HEK293 (cell line): ENCODE results near the gene LRRIQ3.
A peak's percentile ranks its signal among the peaks of the same experiment; 100 is the strongest.

Source experiments
- FEZF1 ChIP-seq: fragments of 450-650 bp; formaldehyde crosslinking; IDR thresholded peaks from 2 replicates; pipeline ENCODE4 v1.5.1; 2016; ENCODE audit warnings: missing biosample characterization, missing genetic modification characterization
- GLIS1 ChIP-seq: fragments of 450-650 bp; formaldehyde crosslinking; IDR thresholded peaks from 2 replicates; pipeline ENCODE4 v1.5.1; 2016; ENCODE audit warnings: missing biosample characterization, missing genetic modification characterization
- PRDM10 ChIP-seq: fragments of 450-650 bp; formaldehyde crosslinking; IDR thresholded peaks from 2 replicates; pipeline ENCODE4 v1.5.1; 2016; ENCODE audit warnings: missing biosample characterization, missing genetic modification characterization
- PRDM4 ChIP-seq: fragments of 450-650 bp; formaldehyde crosslinking; IDR thresholded peaks from 2 replicates; pipeline ENCODE4 v1.5.1; 2017; ENCODE audit warnings: missing biosample characterization, missing genetic modification characterization
- SCRT2 ChIP-seq: fragments of 450-650 bp; formaldehyde crosslinking; IDR thresholded peaks from 2 replicates; pipeline ENCODE4 v1.5.1; 2016; ENCODE audit warnings: missing biosample characterization, missing genetic modification characterization
- WT1 ChIP-seq: fragments of 450-650 bp; formaldehyde crosslinking; IDR thresholded peaks from 2 replicates; pipeline ENCODE4 v1.5.1; 2016; ENCODE audit warnings: missing biosample characterization, missing genetic modification characterization
- ZBTB48 ChIP-seq: fragments of 450-650 bp; formaldehyde crosslinking; IDR thresholded peaks from 2 replicates; pipeline ENCODE4 v1.5.1; 2016; ENCODE audit warnings: missing biosample characterization, missing genetic modification characterization
- ZBTB49 ChIP-seq: fragments of 450-650 bp; formaldehyde crosslinking; IDR thresholded peaks from 2 replicates; pipeline ENCODE4 v1.5.1; 2016; ENCODE audit warnings: missing biosample characterization, missing genetic modification characterization, low read depth
- ZFP41 ChIP-seq: fragments of 450-650 bp; formaldehyde crosslinking; IDR thresholded peaks from 2 replicates; pipeline ENCODE4 v1.5.1; 2016; ENCODE audit warnings: missing biosample characterization, missing genetic modification characterization, borderline replicate concordance
- ZFP69B ChIP-seq: fragments of 450-650 bp; formaldehyde crosslinking; IDR thresholded peaks from 2 replicates; pipeline ENCODE4 v1.5.1; 2016; ENCODE audit warnings: missing biosample characterization, missing genetic modification characterization
- ZNF157 ChIP-seq: fragments of 450-650 bp; formaldehyde crosslinking; IDR thresholded peaks from 2 replicates; pipeline ENCODE4 v1.5.1; 2016; ENCODE audit warnings: missing biosample characterization, missing genetic modification characterization
- ZNF175 ChIP-seq: fragments of 450-650 bp; formaldehyde crosslinking; IDR thresholded peaks from 2 replicates; pipeline ENCODE4 v1.5.1; 2016; ENCODE audit warnings: missing biosample characterization, missing genetic modification characterization
- ZNF248 ChIP-seq: fragments of 450-650 bp; formaldehyde crosslinking; IDR thresholded peaks from 2 replicates; pipeline ENCODE4 v1.5.1; 2017; ENCODE audit warnings: missing biosample characterization, missing genetic modification characterization
- ZNF280D ChIP-seq: fragments of 450-650 bp; formaldehyde crosslinking; IDR thresholded peaks from 2 replicates; pipeline ENCODE4 v1.5.1; 2016; ENCODE audit warnings: missing biosample characterization, missing genetic modification characterization
- ZNF341 ChIP-seq: fragments of 450-650 bp; formaldehyde crosslinking; IDR thresholded peaks from 2 replicates; pipeline ENCODE4; 2016; ENCODE audit warnings: low read depth, missing biosample characterization, missing genetic modification characterization
- ZNF426 ChIP-seq: fragments of 450-650 bp; formaldehyde crosslinking; IDR thresholded peaks from 2 replicates; pipeline ENCODE4 v1.5.1; 2017; ENCODE audit warnings: missing biosample characterization, missing genetic modification characterization, mild to moderate bottlenecking, inconsistent platforms, moderate library complexity
- ZNF488 ChIP-seq: fragments of 450-650 bp; formaldehyde crosslinking; IDR thresholded peaks from 2 replicates; pipeline ENCODE4 v1.5.1; 2016; ENCODE audit warnings: missing biosample characterization, missing genetic modification characterization
- ZNF624 ChIP-seq: fragments of 450-650 bp; formaldehyde crosslinking; IDR thresholded peaks from 2 replicates; pipeline ENCODE4 v1.5.1; 2017; ENCODE audit warnings: missing biosample characterization, missing genetic modification characterization
- ZNF645 ChIP-seq: fragments of 450-650 bp; formaldehyde crosslinking; IDR thresholded peaks from 2 replicates; pipeline ENCODE4; 2016; ENCODE audit warnings: missing biosample characterization, missing genetic modification characterization
- ZNF701 ChIP-seq: fragments of 450-650 bp; formaldehyde crosslinking; IDR thresholded peaks from 2 replicates; pipeline ENCODE4 v1.5.1; 2016; ENCODE audit warnings: missing biosample characterization, missing genetic modification characterization
- ZNF707 ChIP-seq: fragments of 450-650 bp; formaldehyde crosslinking; IDR thresholded peaks from 2 replicates; pipeline ENCODE4 v1.5.1; 2016; ENCODE audit warnings: missing biosample characterization, missing genetic modification characterization
- ZNF768 ChIP-seq: fragments of 450-650 bp; formaldehyde crosslinking; IDR thresholded peaks from 2 replicates; pipeline ENCODE4 v1.5.1; 2018; ENCODE audit warnings: missing biosample characterization, mild to moderate bottlenecking, missing genetic modification characterization
- ZSCAN16 ChIP-seq: fragments of 450-650 bp; formaldehyde crosslinking; IDR thresholded peaks from 2 replicates; pipeline ENCODE4 v1.5.1; 2016; ENCODE audit warnings: missing biosample characterization, missing genetic modification characterization
- ZSCAN23 ChIP-seq: fragments of 450-650 bp; formaldehyde crosslinking; IDR thresholded peaks from 2 replicates; pipeline ENCODE4 v1.5.1; 2016; ENCODE audit warnings: missing biosample characterization, missing genetic modification characterization
- ZSCAN30 ChIP-seq: fragments of 450-650 bp; IDR thresholded peaks from 2 replicates; pipeline ENCODE4 v1.5.1; 2018; ENCODE audit warnings: missing biosample characterization, mild to moderate bottlenecking, missing genetic modification characterization, moderate library complexity

LRRIQ3 gene

GRCh38 chr1:74197657-74198552 is at the start of gene LRRIQ3, which contains the start of gene FPGT (continued):
- no peak for TF ChIP-seq PRDM10 (tag by site-specific recombination)
- TF ChIP-seq ZFP69B (tag by site-specific recombination) = 0 out of 2 replicates have a peak, but pooled peaks have one; percentile 20
- no peak for TF ChIP-seq WT1 (tag by site-specific recombination)
- TF ChIP-seq ZNF280D (tag by site-specific recombination) = no peak
- TF ChIP-seq ZNF341 (tag by site-specific recombination) = peak; percentile 52
- no peak for TF ChIP-seq ZNF624 (tag by site-specific recombination)
- TF ChIP-seq ZNF175 (tag by site-specific recombination) = no peak
- no peak for TF ChIP-seq ZSCAN23
- TF ChIP-seq ZNF645 = no peak
- TF ChIP-seq ZNF157 (tag by site-specific recombination) = no peak
- no peak for TF ChIP-seq ZNF701 (tag by site-specific recombination)
- no peak for TF ChIP-seq ZSCAN16 (tag by site-specific recombination)
- no peak for TF ChIP-seq ZNF426 (tag by site-specific recombination)
- TF ChIP-seq ZNF248 (tag by site-specific recombination) = no peak
- TF ChIP-seq FEZF1 (tag by site-specific recombination) = no peak
- TF ChIP-seq ZBTB49 (tag by site-specific recombination) = no peak
- no peak for TF ChIP-seq ZFP41 (tag by site-specific recombination)
- TF ChIP-seq PRDM4 (tag by site-specific recombination) = no peak
- peak; percentile 57 for TF ChIP-seq SCRT2 (tag by site-specific recombination)
- TF ChIP-seq ZNF488 = no peak
- no peak for TF ChIP-seq GLIS1 (tag by site-specific recombination)
- TF ChIP-seq ZSCAN30 (tag by site-specific recombination) = no peak
- no peak for TF ChIP-seq ZNF707 (tag by site-specific recombination)
- TF ChIP-seq ZBTB48 (tag by site-specific recombination) = peak; percentile 98
- TF ChIP-seq ZNF768 (tag by site-specific recombination) = no peak
